Activated T-helper 2 cell treated with anti-CD3 and anti-CD28 coated beads, Interferon-gamma antibody, Interleukin-2, Interleukin-4, amounts not matched to agents 10 μg/mL and 5 μg/mL and 100 μg/mL, durations not matched to agents 14 hours and 24 hours and 36 hours (primary cell): ENCODE measurements around the gene TMTC2. TPM values are rescaled to one million over a fixed set of nuclear protein-coding genes. Genes with fewer than 3 reads are reported as not detected.
A peak's percentile ranks its signal among the peaks of the same experiment; 100 is the strongest.
"Not testable (repeated sequence)": the region's sequence is repeated elsewhere in the genome, so short reads cannot be mapped to it uniquely, and the experiment has no call there.

Experiments used
- DNase-seq: peaks from one replicate; pipeline ENCODE4 v3.0.0; 2021; ENCODE audit warnings: low spot score
- H3K27ac Mint-ChIP-seq: one replicate; pipeline ENCODE4 v1.8.0; 2021; ENCODE audit warnings: mixed read lengths
- H3K27me3 Mint-ChIP-seq: one replicate; pipeline ENCODE4 v1.8.0; 2021; ENCODE audit warnings: low read depth, mixed read lengths
- H3K36me3 Mint-ChIP-seq: one replicate; pipeline ENCODE4 v1.8.0; 2021; ENCODE audit warnings: low read depth, mixed read lengths
- H3K4me1 Mint-ChIP-seq: one replicate; pipeline ENCODE4 v1.8.0; 2021; ENCODE audit warnings: low read depth, mixed read lengths
- H3K4me3 Mint-ChIP-seq: one replicate; pipeline ENCODE4 v1.8.0; 2021; ENCODE audit warnings: low read depth, mild to moderate bottlenecking, moderate library complexity, mixed read lengths
- H3K9me3 Mint-ChIP-seq: one replicate; pipeline ENCODE4 v1.8.0; 2021; ENCODE audit warnings: mixed read lengths
- intact Hi-C: fragments of 100-400 bp; cut with micrococcal nuclease; formaldehyde crosslinking; loops from one replicate; pipeline ENCODE4 v1.15.1; 2023
- total RNA-seq: library from RNA; stranded (reverse); gene quantifications from 2 replicates; pipeline ENCODE4 v1.2.3, GENCODE V29; 2022

TMTC2 gene
- total RNA-seq, 1 donor from 2014 or later, result 2.5 TPM

GRCh38 chr12:83092606-83093005 is 405.9 kb downstream of the TMTC2 start:
- H3K27ac Mint-ChIP-seq, result no peak overlapping the region
- DNase-seq, result no peak
- no peaks in the 10 kb centered on the region for H3K4me1 Mint-ChIP-seq
- intact Hi-C loops, result no loop called here
- H3K36me3 Mint-ChIP-seq, result no peaks in the 10 kb centered on the region
- no peaks in the 10 kb centered on the region for H3K27me3 Mint-ChIP-seq
- H3K4me3 Mint-ChIP-seq, result no peak overlapping the region
- H3K9me3 Mint-ChIP-seq, result no peaks in the 10 kb centered on the region

- intact Hi-C loops, result no loop called here
- no peak for DNase-seq
- Mint-ChIP-seq H3K36me3 (no peaks in the 10 kb centered on the region), H3K27ac (no peak overlapping the region), H3K4me1 (no peaks in the 10 kb centered on the region), H3K9me3 (no peaks in the 10 kb centered on the region), H3K27me3 (no peaks in the 10 kb centered on the region), H3K4me3 (no peak overlapping the region)
These were observed 406.7 kb downstream of the TMTC2 start for GRCh38 chr12:83093426-83093825.

GRCh38 chr12:83097643-83098342 is 411.1 kb downstream of the TMTC2 start:
- Mint-ChIP-seq H3K27me3 (no peaks in the 10 kb centered on the region), H3K27ac (no peak overlapping the region), H3K9me3 (no peaks in the 10 kb centered on the region), H3K4me1 (no peaks in the 10 kb centered on the region), H3K4me3 (no peak overlapping the region), H3K36me3 (no peaks in the 10 kb centered on the region)
- intact Hi-C loops, result no loop called here
- no peak for DNase-seq

GRCh38 chr12:83099436-83099835 is 412.7 kb downstream of the TMTC2 start:
- no peak for DNase-seq
- Mint-ChIP-seq H3K4me1 (no peaks in the 10 kb centered on the region), H3K27ac (no peak overlapping the region), H3K27me3 (no peaks in the 10 kb centered on the region), H3K9me3 (no peaks in the 10 kb centered on the region), H3K36me3 (no peaks in the 10 kb centered on the region), H3K4me3 (no peak overlapping the region)
- intact Hi-C loops, result no loop called here

GRCh38 chr12:83102499-83102898 is 415.8 kb downstream of the TMTC2 start:
- H3K36me3 Mint-ChIP-seq, result no peaks in the 10 kb centered on the region
- H3K27me3 Mint-ChIP-seq, result no peaks in the 10 kb centered on the region
- no peak overlapping the region for H3K4me3 Mint-ChIP-seq
- intact Hi-C loops, result no loop called here
- no peaks in the 10 kb centered on the region for H3K4me1 Mint-ChIP-seq
- no peak overlapping the region for H3K27ac Mint-ChIP-seq
- H3K9me3 Mint-ChIP-seq, result no peaks in the 10 kb centered on the region
- no peak for DNase-seq

- Mint-ChIP-seq H3K4me3 (no peak overlapping the region), H3K27me3 (no peaks in the 10 kb centered on the region), H3K27ac (no peak overlapping the region), H3K4me1 (no peaks in the 10 kb centered on the region), H3K36me3 (no peaks in the 10 kb centered on the region), H3K9me3 (no peaks in the 10 kb centered on the region)
- no peak for DNase-seq
- intact Hi-C loops, result no loop called here
These were observed 420.2 kb downstream of the TMTC2 start for GRCh38 chr12:83106873-83107272.

GRCh38 chr12:83110424-83110823 is 423.7 kb downstream of the TMTC2 start:
- no peaks in the 10 kb centered on the region for H3K36me3 Mint-ChIP-seq
- no peaks in the 10 kb centered on the region for H3K4me1 Mint-ChIP-seq
- H3K9me3 Mint-ChIP-seq, result no peaks in the 10 kb centered on the region
- intact Hi-C loops, result no loop called here
- H3K27me3 Mint-ChIP-seq, result no peaks in the 10 kb centered on the region
- DNase-seq, result no peak
- no peak overlapping the region for H3K4me3 Mint-ChIP-seq
- no peak overlapping the region for H3K27ac Mint-ChIP-seq

GRCh38 chr12:83113945-83114344 is 427.2 kb downstream of the TMTC2 start:
- intact Hi-C loops, result no loop called here
- Mint-ChIP-seq H3K9me3 (peaks cover 10% of the 10 kb centered on the region), H3K36me3 (no peaks in the 10 kb centered on the region)

GRCh38 chr12:83114966-83115365 is 428.3 kb downstream of the TMTC2 start:
- Mint-ChIP-seq H3K9me3 (peaks cover 10% of the 10 kb centered on the region), H3K4me3 (no peak overlapping the region), H3K27ac (no peak overlapping the region), H3K36me3 (no peaks in the 10 kb centered on the region), H3K27me3 (no peaks in the 10 kb centered on the region), H3K4me1 (no peaks in the 10 kb centered on the region)
- intact Hi-C loops, result no loop called here
- no peak for DNase-seq

More at GRCh38 chr12:83113945-83114344, 427.2 kb downstream of the TMTC2 start:
- no peak overlapping the region for H3K27ac Mint-ChIP-seq
- no peak overlapping the region for H3K4me3 Mint-ChIP-seq
- no peaks in the 10 kb centered on the region for H3K4me1 Mint-ChIP-seq
- no peaks in the 10 kb centered on the region for H3K27me3 Mint-ChIP-seq
- DNase-seq, result no peak

GRCh38 chr12:83117926-83118325 is 431.2 kb downstream of the TMTC2 start:
- H3K4me1 Mint-ChIP-seq, H3K4me3 Mint-ChIP-seq, H3K27me3 Mint-ChIP-seq, intact Hi-C loops, H3K27ac Mint-ChIP-seq, H3K36me3 Mint-ChIP-seq, DNase-seq: not testable (repeated sequence)
- peaks cover 10% of the 10 kb centered on the region for H3K9me3 Mint-ChIP-seq

GRCh38 chr12:83121897-83122622 is 435.4 kb downstream of the TMTC2 start:
- no peaks in the 10 kb centered on the region for H3K27me3 Mint-ChIP-seq
- no peaks in the 10 kb centered on the region for H3K36me3 Mint-ChIP-seq
- intact Hi-C loops, result loop anchor here (2.0 kb wide), 1 partner anchor 19 kb away; no protein-coding TSS in a partner anchor
- peaks cover 7% of the 10 kb centered on the region for H3K9me3 Mint-ChIP-seq
- no peak for DNase-seq
- no peak overlapping the region for H3K4me3 Mint-ChIP-seq
- H3K27ac Mint-ChIP-seq, result no peak overlapping the region
- H3K4me1 Mint-ChIP-seq, result peaks cover 5% of the 10 kb centered on the region

- intact Hi-C loops, result loop anchor here (2.0 kb wide), 1 partner anchor 18 kb away; no protein-coding TSS in a partner anchor
- Mint-ChIP-seq H3K27me3 (no peaks in the 10 kb centered on the region), H3K27ac (peak overlapping the region; percentile 56), H3K36me3 (no peaks in the 10 kb centered on the region), H3K4me1 (peaks cover 5% of the 10 kb centered on the region), H3K9me3 (peaks cover 7% of the 10 kb centered on the region), H3K4me3 (no peak overlapping the region)
- no peak for DNase-seq
These were observed 435.9 kb downstream of the TMTC2 start for GRCh38 chr12:83122623-83122934.

GRCh38 chr12:83123039-83123438 is 436.3 kb downstream of the TMTC2 start:
- Mint-ChIP-seq H3K27ac (peak overlapping the region; percentile 56), H3K27me3 (no peaks in the 10 kb centered on the region), H3K4me1 (peaks cover 5% of the 10 kb centered on the region), H3K36me3 (no peaks in the 10 kb centered on the region), H3K9me3 (peaks cover 6% of the 10 kb centered on the region), H3K4me3 (no peak overlapping the region)
- intact Hi-C loops, result loop anchor here (2.0 kb wide), 1 partner anchor 18 kb away; no protein-coding TSS in a partner anchor
- no peak for DNase-seq
